ENCODE data around the gene ADORA3.

- TF ChIP-seq CTCF (conservative IDR thresholded peaks at IDR 0.05; ENCODE audit: low read depth, low read length) (no peak), EZH2 (IDR thresholded peaks at IDR 0.05; ENCODE audit: borderline replicate concordance, low read depth, low read length, poor library complexity, severe bottlenecking) (no peak)
These were observed 13.8 kb downstream of the ADORA3 start for GRCh38 chr1:111489604-111490003.
